NT2/D1 (cell line): ENCODE results near the gene DNAAF9.

ENCODE experiments used
- SUZ12 ChIP-seq: IDR thresholded peaks from 2 replicates; pipeline ENCODE4 v1.6.1; 2011; ENCODE audit not compliant: insufficient read length, insufficient read depth; ENCODE audit errors: extremely low read depth
- YY1 ChIP-seq: IDR thresholded peaks from 2 replicates; pipeline ENCODE4 v1.6.1; 2011; ENCODE audit not compliant: insufficient read length, insufficient read depth
- ZNF274 ChIP-seq: IDR thresholded peaks from 2 replicates; pipeline ENCODE4 v1.6.1; 2011; ENCODE audit warnings: mild to moderate bottlenecking, low read depth, low read length

- TF ChIP-seq ZNF274 (no peak), YY1 (no peak), SUZ12 (no peak)
These were observed 6.7 kb upstream of the DNAAF9 start for GRCh38 chr20:3414122-3414521.
